GM13977 (cell line): ENCODE results near the gene ZBTB7C.

Experiments used
- DNase-seq: peaks from one replicate; pipeline ENCODE4 v3.0.0; 2012; ENCODE audit warnings: low spot score
- CTCF ChIP-seq: IDR thresholded peaks from 2 replicates; pipeline ENCODE4 v1.5.1; 2012; ENCODE audit warnings: mild to moderate bottlenecking, control low read depth; ENCODE audit not compliant: insufficient read depth; ENCODE audit errors: extremely low read depth, missing control alignments
- in situ Hi-C: fragments of 300-500 bp; cut with MboI; formaldehyde crosslinking; loops from one replicate; pipeline ENCODE4 v1.12.0; 2022; ENCODE audit warnings: low sequenced_read_pairs, low pct_unique_long_range_greater_than_20kb, mixed read lengths, inconsistent platforms; ENCODE audit not compliant: unreplicated experiment

Gene ZBTB7C

GRCh38 chr18:48061781-48062570 lies 347.2 kb downstream of the ZBTB7C start:
- TF ChIP-seq CTCF = no peak
- DNase-seq = no peak
- in situ Hi-C loops = no loop called here

- TF ChIP-seq CTCF = no peak
- in situ Hi-C loops = no loop called here
- DNase-seq = no peak
These were observed 348.2 kb downstream of the ZBTB7C start for GRCh38 chr18:48060970-48061369.

GRCh38 chr18:48060346-48060745 lies 348.8 kb downstream of the ZBTB7C start:
- no peak for TF ChIP-seq CTCF
- in situ Hi-C loops = no loop called here
- DNase-seq = no peak

GRCh38 chr18:48059455-48060010 lies 349.6 kb downstream of the ZBTB7C start:
- no peak for TF ChIP-seq CTCF
- no peak for DNase-seq
- in situ Hi-C loops = no loop called here

- no peak for TF ChIP-seq CTCF
- no peak for DNase-seq
- in situ Hi-C loops = no loop called here
These were observed 350.7 kb downstream of the ZBTB7C start for GRCh38 chr18:48058486-48058885.

GRCh38 chr18:48057018-48057417 lies 352.2 kb downstream of the ZBTB7C start:
- TF ChIP-seq CTCF = no peak
- in situ Hi-C loops = no loop called here

More at GRCh38 chr18:48057018-48057417, 352.2 kb downstream of the ZBTB7C start:
- no peak for DNase-seq
